Liver (tissue), 3 donors: ENCODE measurements around the gene GRID1.

ENCODE experiments used
- EGR1 ChIP-seq, 2 donors: IDR thresholded peaks; 2 replicates each; pipeline ENCODE4 v1.6.1; 2016 to 2018; ENCODE audit warnings: antibody characterized with exemption in 2 of 2, low read depth in 2 of 2
- FOXA1 ChIP-seq: IDR thresholded peaks from 2 replicates; pipeline ENCODE4 v1.6.1; 2016; ENCODE audit warnings: antibody characterized with exemption
- GABPA ChIP-seq, 2 donors: IDR thresholded peaks in 1 of 2; conservative IDR thresholded peaks in 1 of 2; 2 replicates each; pipeline ENCODE4 v1.6.1; 2016; ENCODE audit warnings: antibody characterized with exemption in 2 of 2, mild to moderate bottlenecking in 1 of 2, moderate library complexity in 1 of 2
- HNF4A ChIP-seq, 2 donors: conservative IDR thresholded peaks; 2 replicates each; pipeline ENCODE4 v1.6.1; 2016; ENCODE audit warnings: antibody characterized with exemption in 2 of 2, mild to moderate bottlenecking in 2 of 2
- JUND ChIP-seq, 2 donors: IDR thresholded peaks; 2 replicates each; pipeline ENCODE4 v1.6.1; 2016; ENCODE audit warnings: antibody characterized with exemption in 2 of 2
- RAD21 ChIP-seq, 2 donors: IDR thresholded peaks; 2 replicates each; pipeline ENCODE4 v1.6.1; 2016; ENCODE audit warnings: antibody characterized with exemption in 2 of 2, mild to moderate bottlenecking in 2 of 2
- TAF1 ChIP-seq: conservative IDR thresholded peaks from 2 replicates; pipeline ENCODE4 v1.6.1; 2016; ENCODE audit warnings: antibody characterized with exemption, mild to moderate bottlenecking
- YY1 ChIP-seq: IDR thresholded peaks from 2 replicates; pipeline ENCODE4 v1.6.1; 2016; ENCODE audit warnings: antibody characterized with exemption, mild to moderate bottlenecking
- TF ChIP-seq, protein P1 (sequence below): fragments of 150-350 bp; IDR thresholded peaks from 2 replicates; pipeline ENCODE4 v1.5.1; 2017; ENCODE audit warnings: improper control_type of control experiment, low read depth, low read length; ENCODE audit not compliant: missing input control
- TF ChIP-seq, protein P2 (sequence below): IDR thresholded peaks from 2 replicates; pipeline ENCODE4 v1.6.1; 2016; ENCODE audit warnings: antibody characterized with exemption
- TF ChIP-seq, protein P3 (sequence below): IDR thresholded peaks from 2 replicates; pipeline ENCODE4 v1.6.1; 2016; ENCODE audit warnings: antibody characterized with exemption
- TF ChIP-seq, protein P4 (sequence below): IDR thresholded peaks from 2 replicates; pipeline ENCODE4 v1.6.1; 2016; ENCODE audit warnings: antibody characterized with exemption, mild to moderate bottlenecking
- TF ChIP-seq, protein P5 (sequence below): IDR thresholded peaks from 2 replicates; pipeline ENCODE4 v1.6.1; 2016; ENCODE audit warnings: antibody characterized with exemption
- donor health status: healthy.
- donor health status: healthy.

DNA sequence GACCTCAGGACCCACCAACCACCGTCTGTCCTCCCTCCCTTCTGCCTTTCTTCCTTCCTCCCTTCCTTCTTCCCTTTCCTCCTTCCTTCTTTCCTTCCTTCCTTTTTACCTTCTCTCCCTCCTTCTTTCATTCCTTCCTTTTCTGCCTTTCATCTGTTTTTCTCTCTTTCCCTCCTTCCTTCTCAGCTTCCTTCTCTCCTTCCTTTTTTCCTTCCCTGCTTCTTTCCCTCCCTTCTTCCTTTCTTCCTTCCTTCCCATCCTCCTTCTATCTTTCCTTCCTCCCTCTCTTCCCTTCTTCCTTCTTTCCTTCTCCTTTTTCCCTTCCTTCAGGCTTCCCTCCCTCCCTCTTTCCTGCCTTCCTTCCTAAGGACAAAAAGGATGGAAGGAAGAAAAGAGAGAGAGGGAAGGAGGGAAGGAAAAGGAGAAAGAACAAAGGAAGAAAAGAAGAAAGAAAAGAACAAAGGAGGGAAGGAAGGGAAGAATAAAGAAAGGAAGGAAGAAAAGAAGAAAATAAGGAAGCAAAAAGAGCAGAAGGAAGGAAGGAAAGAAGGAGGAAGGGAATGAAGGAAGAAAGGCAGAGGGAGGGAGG, 405.0 kb downstream of the GRID1 start:
- no peak for TF ChIP-seq YY1
- TF ChIP-seq RAD21 (IDR thresholded peaks at IDR 0.05), result no peak
- TF ChIP-seq, protein P1, sequence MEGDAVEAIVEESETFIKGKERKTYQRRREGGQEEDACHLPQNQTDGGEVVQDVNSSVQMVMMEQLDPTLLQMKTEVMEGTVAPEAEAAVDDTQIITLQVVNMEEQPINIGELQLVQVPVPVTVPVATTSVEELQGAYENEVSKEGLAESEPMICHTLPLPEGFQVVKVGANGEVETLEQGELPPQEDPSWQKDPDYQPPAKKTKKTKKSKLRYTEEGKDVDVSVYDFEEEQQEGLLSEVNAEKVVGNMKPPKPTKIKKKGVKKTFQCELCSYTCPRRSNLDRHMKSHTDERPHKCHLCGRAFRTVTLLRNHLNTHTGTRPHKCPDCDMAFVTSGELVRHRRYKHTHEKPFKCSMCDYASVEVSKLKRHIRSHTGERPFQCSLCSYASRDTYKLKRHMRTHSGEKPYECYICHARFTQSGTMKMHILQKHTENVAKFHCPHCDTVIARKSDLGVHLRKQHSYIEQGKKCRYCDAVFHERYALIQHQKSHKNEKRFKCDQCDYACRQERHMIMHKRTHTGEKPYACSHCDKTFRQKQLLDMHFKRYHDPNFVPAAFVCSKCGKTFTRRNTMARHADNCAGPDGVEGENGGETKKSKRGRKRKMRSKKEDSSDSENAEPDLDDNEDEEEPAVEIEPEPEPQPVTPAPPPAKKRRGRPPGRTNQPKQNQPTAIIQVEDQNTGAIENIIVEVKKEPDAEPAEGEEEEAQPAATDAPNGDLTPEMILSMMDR, result no peak
- no peak for TF ChIP-seq TAF1
- TF ChIP-seq FOXA1, result no peak
- no peak for TF ChIP-seq EGR1 (IDR thresholded peaks at IDR 0.05; ENCODE audit: low read depth in 2 of 2)
- TF ChIP-seq JUND (IDR thresholded peaks at IDR 0.05), result no peak
- TF ChIP-seq, protein P2, sequence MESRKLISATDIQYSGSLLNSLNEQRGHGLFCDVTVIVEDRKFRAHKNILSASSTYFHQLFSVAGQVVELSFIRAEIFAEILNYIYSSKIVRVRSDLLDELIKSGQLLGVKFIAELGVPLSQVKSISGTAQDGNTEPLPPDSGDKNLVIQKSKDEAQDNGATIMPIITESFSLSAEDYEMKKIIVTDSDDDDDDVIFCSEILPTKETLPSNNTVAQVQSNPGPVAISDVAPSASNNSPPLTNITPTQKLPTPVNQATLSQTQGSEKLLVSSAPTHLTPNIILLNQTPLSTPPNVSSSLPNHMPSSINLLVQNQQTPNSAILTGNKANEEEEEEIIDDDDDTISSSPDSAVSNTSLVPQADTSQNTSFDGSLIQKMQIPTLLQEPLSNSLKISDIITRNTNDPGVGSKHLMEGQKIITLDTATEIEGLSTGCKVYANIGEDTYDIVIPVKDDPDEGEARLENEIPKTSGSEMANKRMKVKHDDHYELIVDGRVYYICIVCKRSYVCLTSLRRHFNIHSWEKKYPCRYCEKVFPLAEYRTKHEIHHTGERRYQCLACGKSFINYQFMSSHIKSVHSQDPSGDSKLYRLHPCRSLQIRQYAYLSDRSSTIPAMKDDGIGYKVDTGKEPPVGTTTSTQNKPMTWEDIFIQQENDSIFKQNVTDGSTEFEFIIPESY, result no peak
- no peak for TF ChIP-seq GABPA (IDR thresholded peaks at IDR 0.05 in 1 of 2, conservative IDR thresholded peaks at IDR 0.05 in 1 of 2)
- TF ChIP-seq, protein P3, sequence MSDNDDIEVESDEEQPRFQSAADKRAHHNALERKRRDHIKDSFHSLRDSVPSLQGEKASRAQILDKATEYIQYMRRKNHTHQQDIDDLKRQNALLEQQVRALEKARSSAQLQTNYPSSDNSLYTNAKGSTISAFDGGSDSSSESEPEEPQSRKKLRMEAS, result no peak
- TF ChIP-seq HNF4A (conservative IDR thresholded peaks at IDR 0.05), result no peak
- TF ChIP-seq, protein P4, sequence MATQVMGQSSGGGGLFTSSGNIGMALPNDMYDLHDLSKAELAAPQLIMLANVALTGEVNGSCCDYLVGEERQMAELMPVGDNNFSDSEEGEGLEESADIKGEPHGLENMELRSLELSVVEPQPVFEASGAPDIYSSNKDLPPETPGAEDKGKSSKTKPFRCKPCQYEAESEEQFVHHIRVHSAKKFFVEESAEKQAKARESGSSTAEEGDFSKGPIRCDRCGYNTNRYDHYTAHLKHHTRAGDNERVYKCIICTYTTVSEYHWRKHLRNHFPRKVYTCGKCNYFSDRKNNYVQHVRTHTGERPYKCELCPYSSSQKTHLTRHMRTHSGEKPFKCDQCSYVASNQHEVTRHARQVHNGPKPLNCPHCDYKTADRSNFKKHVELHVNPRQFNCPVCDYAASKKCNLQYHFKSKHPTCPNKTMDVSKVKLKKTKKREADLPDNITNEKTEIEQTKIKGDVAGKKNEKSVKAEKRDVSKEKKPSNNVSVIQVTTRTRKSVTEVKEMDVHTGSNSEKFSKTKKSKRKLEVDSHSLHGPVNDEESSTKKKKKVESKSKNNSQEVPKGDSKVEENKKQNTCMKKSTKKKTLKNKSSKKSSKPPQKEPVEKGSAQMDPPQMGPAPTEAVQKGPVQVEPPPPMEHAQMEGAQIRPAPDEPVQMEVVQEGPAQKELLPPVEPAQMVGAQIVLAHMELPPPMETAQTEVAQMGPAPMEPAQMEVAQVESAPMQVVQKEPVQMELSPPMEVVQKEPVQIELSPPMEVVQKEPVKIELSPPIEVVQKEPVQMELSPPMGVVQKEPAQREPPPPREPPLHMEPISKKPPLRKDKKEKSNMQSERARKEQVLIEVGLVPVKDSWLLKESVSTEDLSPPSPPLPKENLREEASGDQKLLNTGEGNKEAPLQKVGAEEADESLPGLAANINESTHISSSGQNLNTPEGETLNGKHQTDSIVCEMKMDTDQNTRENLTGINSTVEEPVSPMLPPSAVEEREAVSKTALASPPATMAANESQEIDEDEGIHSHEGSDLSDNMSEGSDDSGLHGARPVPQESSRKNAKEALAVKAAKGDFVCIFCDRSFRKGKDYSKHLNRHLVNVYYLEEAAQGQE, result no peak
- TF ChIP-seq, protein P5, sequence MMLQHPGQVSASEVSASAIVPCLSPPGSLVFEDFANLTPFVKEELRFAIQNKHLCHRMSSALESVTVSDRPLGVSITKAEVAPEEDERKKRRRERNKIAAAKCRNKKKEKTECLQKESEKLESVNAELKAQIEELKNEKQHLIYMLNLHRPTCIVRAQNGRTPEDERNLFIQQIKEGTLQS, result no peak
